ENCODE results near the gene IGFL1.
"Not testable (repeated sequence)": the region's sequence is repeated elsewhere in the genome, so short reads cannot be mapped to it uniquely, and the experiment has no call there.

DNA sequence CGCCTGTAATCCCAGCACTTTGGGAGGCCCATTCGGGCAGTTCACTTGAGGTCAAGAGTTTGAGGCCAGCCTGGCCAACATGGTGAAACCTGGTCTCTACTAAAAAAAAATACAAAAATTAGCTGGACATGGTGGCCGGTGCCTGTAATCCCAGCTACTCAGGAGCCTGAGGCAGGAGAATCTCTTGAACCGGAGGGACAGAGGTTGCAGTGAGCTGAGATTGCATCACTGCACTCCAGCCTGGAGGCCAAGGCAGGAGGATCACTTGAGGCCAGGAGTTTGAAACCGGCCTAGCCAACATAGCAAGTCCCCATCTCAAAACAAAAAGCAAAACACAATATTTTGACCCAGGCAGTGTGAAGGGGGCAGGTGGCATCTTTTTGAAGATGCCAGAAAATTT lies 35.3 kb downstream of the IGFL1 start:
- TF ChIP-seq, protein P1, sequence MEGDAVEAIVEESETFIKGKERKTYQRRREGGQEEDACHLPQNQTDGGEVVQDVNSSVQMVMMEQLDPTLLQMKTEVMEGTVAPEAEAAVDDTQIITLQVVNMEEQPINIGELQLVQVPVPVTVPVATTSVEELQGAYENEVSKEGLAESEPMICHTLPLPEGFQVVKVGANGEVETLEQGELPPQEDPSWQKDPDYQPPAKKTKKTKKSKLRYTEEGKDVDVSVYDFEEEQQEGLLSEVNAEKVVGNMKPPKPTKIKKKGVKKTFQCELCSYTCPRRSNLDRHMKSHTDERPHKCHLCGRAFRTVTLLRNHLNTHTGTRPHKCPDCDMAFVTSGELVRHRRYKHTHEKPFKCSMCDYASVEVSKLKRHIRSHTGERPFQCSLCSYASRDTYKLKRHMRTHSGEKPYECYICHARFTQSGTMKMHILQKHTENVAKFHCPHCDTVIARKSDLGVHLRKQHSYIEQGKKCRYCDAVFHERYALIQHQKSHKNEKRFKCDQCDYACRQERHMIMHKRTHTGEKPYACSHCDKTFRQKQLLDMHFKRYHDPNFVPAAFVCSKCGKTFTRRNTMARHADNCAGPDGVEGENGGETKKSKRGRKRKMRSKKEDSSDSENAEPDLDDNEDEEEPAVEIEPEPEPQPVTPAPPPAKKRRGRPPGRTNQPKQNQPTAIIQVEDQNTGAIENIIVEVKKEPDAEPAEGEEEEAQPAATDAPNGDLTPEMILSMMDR (conservative IDR thresholded peaks at IDR 0.05; ENCODE audit: low read length) = not testable (repeated sequence)
- not testable (repeated sequence) for TF ChIP-seq EZH2phosphoT487 (IDR thresholded peaks at IDR 0.05; ENCODE audit: borderline replicate concordance)
